GM23338 (cell line): ENCODE data around the gene CLDN7. TPM values are rescaled to one million over a fixed set of nuclear protein-coding genes. Genes with fewer than 3 reads are reported as not detected.

ENCODE experiments used
- ATAC-seq: fragments of 200-7000 bp; cut with Tn5 transposase; 3 replicates; pipeline ENCODE4 v1.9.1; 2020
- DNase-seq: peaks from one replicate; pipeline ENCODE4 v3.0.0-alpha.2; 2015; ENCODE audit warnings: low spot score
- H2AFZ ChIP-seq: fragments of 200-600 bp; sonication (generic); 2 replicates; pipeline ENCODE4 v1.8.0; 2016; ENCODE audit warnings: antibody characterized with exemption, mild to moderate bottlenecking, moderate library complexity
- H3F3A ChIP-seq: fragments of 200-600 bp; sonication (generic); replicated peaks from 2 replicates; pipeline ENCODE4 v1.8.0; 2017; ENCODE audit warnings: antibody characterized with exemption, mixed run types, low read depth
- H3K27ac ChIP-seq: fragments of 200-600 bp; sonication (generic); 2 replicates; pipeline ENCODE4 v1.6.1; 2016; ENCODE audit warnings: low read depth
- H3K27me3 ChIP-seq: fragments of 200-600 bp; sonication (generic); 2 replicates; pipeline ENCODE4 v1.8.0; 2016; ENCODE audit warnings: mild to moderate bottlenecking, mixed run types, moderate library complexity; ENCODE audit not compliant: insufficient read depth
- H3K36me3 ChIP-seq: fragments of 200-600 bp; sonication (generic); 2 replicates; pipeline ENCODE4 v1.8.0; 2016; ENCODE audit warnings: mild to moderate bottlenecking; ENCODE audit not compliant: insufficient read depth
- H3K4me1 ChIP-seq: fragments of 200-600 bp; sonication (generic); 2 replicates; pipeline ENCODE4 v1.8.0; 2016; ENCODE audit warnings: mild to moderate bottlenecking, moderate library complexity; ENCODE audit not compliant: insufficient read depth
- H3K4me2 ChIP-seq: fragments of 200-600 bp; sonication (generic); 2 replicates; pipeline ENCODE4 v1.7.1; 2017; ENCODE audit warnings: mixed run types
- H3K4me3 ChIP-seq: fragments of 200-600 bp; sonication (generic); 2 replicates; pipeline ENCODE4 v1.6.1; 2016; ENCODE audit warnings: mixed run types
- H3K79me2 ChIP-seq: fragments of 200-600 bp; sonication (generic); replicated peaks from 2 replicates; pipeline ENCODE4 v1.8.0; 2017; ENCODE audit warnings: mild to moderate bottlenecking; ENCODE audit not compliant: insufficient read depth
- H3K9me2 ChIP-seq: fragments of 200-600 bp; sonication (generic); 2 replicates; pipeline ENCODE4 v1.8.0; 2017; ENCODE audit not compliant: insufficient read depth
- H4K20me1 ChIP-seq: fragments of 200-600 bp; sonication (generic); replicated peaks from 2 replicates; pipeline ENCODE4 v1.8.0; 2017; ENCODE audit warnings: mild to moderate bottlenecking; ENCODE audit not compliant: insufficient read depth
- H3K27ac Mint-ChIP-seq: 2 replicates; pipeline ENCODE4 v1.8.0; 2020; ENCODE audit warnings: inconsistent platforms, mild to moderate bottlenecking, moderate library complexity, mixed read lengths
- H3K27me3 Mint-ChIP-seq: 3 replicates; pipeline ENCODE4 v1.8.0; 2022; ENCODE audit warnings: low read depth, mild to moderate bottlenecking, moderate library complexity, mixed read lengths, inconsistent platforms; ENCODE audit not compliant: insufficient read depth, poor library complexity
- H3K36me3 Mint-ChIP-seq: 3 replicates; pipeline ENCODE4 v1.8.0; 2021; ENCODE audit warnings: low read depth, mild to moderate bottlenecking, inconsistent platforms, moderate library complexity, mixed read lengths
- H3K4me1 Mint-ChIP-seq: 3 replicates; pipeline ENCODE4 v1.8.0; 2020; ENCODE audit warnings: mild to moderate bottlenecking, inconsistent platforms, mixed read lengths
- H3K4me3 Mint-ChIP-seq: 3 replicates; pipeline ENCODE4 v1.8.0; 2021; ENCODE audit warnings: moderate library complexity, mild to moderate bottlenecking, inconsistent platforms, mixed read lengths
- H3K9me3 Mint-ChIP-seq: 3 replicates; pipeline ENCODE4 v1.8.0; 2020; ENCODE audit warnings: moderate library complexity, mild to moderate bottlenecking, inconsistent platforms, mixed read lengths
- CREB1 ChIP-seq: fragments of 250-450 bp; sonication (Bioruptor Pico); IDR thresholded peaks from 2 replicates; pipeline ENCODE4 v1.5.0; 2020; ENCODE audit warnings: low read depth, mild to moderate bottlenecking, moderate library complexity
- EZH2 ChIP-seq: fragments of 200-600 bp; sonication (generic); IDR thresholded peaks from one replicate; pipeline ENCODE4 v1.8.0; 2017; ENCODE audit warnings: antibody characterized with exemption, mild to moderate bottlenecking, low read depth; ENCODE audit not compliant: unreplicated experiment
- EZH2phosphoT487 ChIP-seq: fragments of 200-600 bp; sonication (generic); IDR thresholded peaks from one replicate; pipeline ENCODE4 v1.8.1; 2018; ENCODE audit warnings: antibody characterized with exemption; ENCODE audit not compliant: unreplicated experiment
- JUNB ChIP-seq: IDR thresholded peaks from one replicate; pipeline ENCODE4 v1.6.1; 2016; ENCODE audit warnings: antibody characterized with exemption; ENCODE audit not compliant: unreplicated experiment
- STAT1 ChIP-seq: IDR thresholded peaks from one replicate; pipeline ENCODE4 v1.6.1; 2016; ENCODE audit warnings: antibody characterized with exemption; ENCODE audit not compliant: unreplicated experiment
- ZNF331 ChIP-seq: fragments of 250-450 bp; sonication (Bioruptor Pico); IDR thresholded peaks from 2 replicates; pipeline ENCODE4 v1.5.0; 2020; ENCODE audit warnings: low read depth, mild to moderate bottlenecking, moderate library complexity
- polyA plus RNA-seq: library from polyadenylated mRNA; unstranded; fragments of >200 nt; fragmentation: Nextera tagmentation; extraction: Ambion mirVana; gene quantifications from 2 replicates; pipeline ENCODE4 v1.2.1, GENCODE V29; 2016
- total RNA-seq: library from RNA; depleted of rRNA; stranded (reverse); fragments of >200 nt; shearing (Covaris generic); gene quantifications from 2 replicates; pipeline ENCODE4 v1.2.3, GENCODE V29; 2014
- TF ChIP-seq, protein P1 (sequence below): IDR thresholded peaks from 2 replicates; pipeline ENCODE4 v1.6.1; 2016; ENCODE audit warnings: antibody characterized with exemption
- TF ChIP-seq, protein P2 (sequence below), 2 experiments: fragments of 200-600 bp in 1 of 2; sonication (generic) in 1 of 2; conservative IDR thresholded peaks; 2 replicates each; pipeline versions ENCODE4 v1.5.1 to v1.6.1; 2016 to 2017; ENCODE audit warnings: antibody characterized with exemption in 2 of 2, low read depth in 2 of 2, mild to moderate bottlenecking in 2 of 2, moderate library complexity in 1 of 2
- TF ChIP-seq, protein P3 (sequence below): fragments of 250-450 bp; sonication (Bioruptor Pico); IDR thresholded peaks from 2 replicates; pipeline ENCODE4 v1.5.0; 2020; ENCODE audit warnings: mild to moderate bottlenecking, moderate library complexity

The CLDN7 gene
- total and polyA plus RNA-seq, 2 experiments from 2014 or later: 50.7 to 111 TPM

DNA sequence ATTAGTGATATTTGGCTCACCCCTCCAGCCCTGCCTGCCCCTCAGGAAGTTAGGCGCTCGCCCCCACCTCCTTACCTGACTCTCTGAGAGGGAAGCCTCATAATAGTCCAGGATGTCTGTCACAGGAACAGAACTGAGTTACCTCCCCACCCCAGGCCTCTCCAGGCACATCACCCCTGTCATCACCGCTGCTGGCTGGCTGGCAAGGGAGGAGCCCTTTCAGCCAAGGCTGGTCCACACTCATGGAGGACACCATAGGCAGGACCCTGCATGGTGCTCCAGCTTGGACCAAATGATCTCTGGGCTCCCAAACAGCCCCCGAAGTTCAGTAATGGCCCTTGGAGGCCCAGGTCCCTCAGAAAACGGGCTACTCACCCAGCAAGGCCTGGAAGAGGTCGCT, 44.1 kb downstream of the CLDN7 start:
- ATAC-seq (no peak), DNase-seq (no peak)
- Histone ChIP-seq H3K36me3 (peaks cover 3% of the 10 kb centered on the region; the same call in 1 of the 2 replicates), H3K4me3 (peak overlapping the region; percentile 73), H3K9me2 (no peaks in the 10 kb centered on the region), H3K27ac (no peak overlapping the region), H3K79me2 (peaks cover 16% of the 10 kb centered on the region), H3F3A (peaks cover 18% of the 10 kb centered on the region), H3K27me3 (no peaks in the 10 kb centered on the region), H3K4me2 (peak overlapping the region; percentile 79), H2AFZ (peak overlapping the region; percentile 96), H4K20me1 (peaks cover 14% of the 10 kb centered on the region; the same call in 1 of the 2 replicates), H3K4me1 (peaks cover 44% of the 10 kb centered on the region)
- Mint-ChIP-seq H3K4me1 (peaks cover 55% of the 10 kb centered on the region), H3K27ac (no peak overlapping the region), H3K9me3 (no peaks in the 10 kb centered on the region; the same call in 1 of the 3 replicates), H3K4me3 (peak overlapping the region; percentile 91), H3K27me3 (peaks cover 56% of the 10 kb centered on the region), H3K36me3 (peaks cover 31% of the 10 kb centered on the region)
- TF ChIP-seq, protein P1, sequence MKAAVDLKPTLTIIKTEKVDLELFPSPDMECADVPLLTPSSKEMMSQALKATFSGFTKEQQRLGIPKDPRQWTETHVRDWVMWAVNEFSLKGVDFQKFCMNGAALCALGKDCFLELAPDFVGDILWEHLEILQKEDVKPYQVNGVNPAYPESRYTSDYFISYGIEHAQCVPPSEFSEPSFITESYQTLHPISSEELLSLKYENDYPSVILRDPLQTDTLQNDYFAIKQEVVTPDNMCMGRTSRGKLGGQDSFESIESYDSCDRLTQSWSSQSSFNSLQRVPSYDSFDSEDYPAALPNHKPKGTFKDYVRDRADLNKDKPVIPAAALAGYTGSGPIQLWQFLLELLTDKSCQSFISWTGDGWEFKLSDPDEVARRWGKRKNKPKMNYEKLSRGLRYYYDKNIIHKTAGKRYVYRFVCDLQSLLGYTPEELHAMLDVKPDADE: no peak
- TF ChIP-seq, protein P2, sequence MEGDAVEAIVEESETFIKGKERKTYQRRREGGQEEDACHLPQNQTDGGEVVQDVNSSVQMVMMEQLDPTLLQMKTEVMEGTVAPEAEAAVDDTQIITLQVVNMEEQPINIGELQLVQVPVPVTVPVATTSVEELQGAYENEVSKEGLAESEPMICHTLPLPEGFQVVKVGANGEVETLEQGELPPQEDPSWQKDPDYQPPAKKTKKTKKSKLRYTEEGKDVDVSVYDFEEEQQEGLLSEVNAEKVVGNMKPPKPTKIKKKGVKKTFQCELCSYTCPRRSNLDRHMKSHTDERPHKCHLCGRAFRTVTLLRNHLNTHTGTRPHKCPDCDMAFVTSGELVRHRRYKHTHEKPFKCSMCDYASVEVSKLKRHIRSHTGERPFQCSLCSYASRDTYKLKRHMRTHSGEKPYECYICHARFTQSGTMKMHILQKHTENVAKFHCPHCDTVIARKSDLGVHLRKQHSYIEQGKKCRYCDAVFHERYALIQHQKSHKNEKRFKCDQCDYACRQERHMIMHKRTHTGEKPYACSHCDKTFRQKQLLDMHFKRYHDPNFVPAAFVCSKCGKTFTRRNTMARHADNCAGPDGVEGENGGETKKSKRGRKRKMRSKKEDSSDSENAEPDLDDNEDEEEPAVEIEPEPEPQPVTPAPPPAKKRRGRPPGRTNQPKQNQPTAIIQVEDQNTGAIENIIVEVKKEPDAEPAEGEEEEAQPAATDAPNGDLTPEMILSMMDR (conservative IDR thresholded peaks at IDR 0.05; ENCODE audit: low read depth in 2 of 2): no peak
- TF ChIP-seq JUNB (no peak), EZH2phosphoT487 (no peak), ZNF331 (CRISPR knock-in tag) (no peak), CREB1 (CRISPR knock-in tag) (no peak), EZH2 (no peak), STAT1 (no peak)
- TF ChIP-seq, protein P3, sequence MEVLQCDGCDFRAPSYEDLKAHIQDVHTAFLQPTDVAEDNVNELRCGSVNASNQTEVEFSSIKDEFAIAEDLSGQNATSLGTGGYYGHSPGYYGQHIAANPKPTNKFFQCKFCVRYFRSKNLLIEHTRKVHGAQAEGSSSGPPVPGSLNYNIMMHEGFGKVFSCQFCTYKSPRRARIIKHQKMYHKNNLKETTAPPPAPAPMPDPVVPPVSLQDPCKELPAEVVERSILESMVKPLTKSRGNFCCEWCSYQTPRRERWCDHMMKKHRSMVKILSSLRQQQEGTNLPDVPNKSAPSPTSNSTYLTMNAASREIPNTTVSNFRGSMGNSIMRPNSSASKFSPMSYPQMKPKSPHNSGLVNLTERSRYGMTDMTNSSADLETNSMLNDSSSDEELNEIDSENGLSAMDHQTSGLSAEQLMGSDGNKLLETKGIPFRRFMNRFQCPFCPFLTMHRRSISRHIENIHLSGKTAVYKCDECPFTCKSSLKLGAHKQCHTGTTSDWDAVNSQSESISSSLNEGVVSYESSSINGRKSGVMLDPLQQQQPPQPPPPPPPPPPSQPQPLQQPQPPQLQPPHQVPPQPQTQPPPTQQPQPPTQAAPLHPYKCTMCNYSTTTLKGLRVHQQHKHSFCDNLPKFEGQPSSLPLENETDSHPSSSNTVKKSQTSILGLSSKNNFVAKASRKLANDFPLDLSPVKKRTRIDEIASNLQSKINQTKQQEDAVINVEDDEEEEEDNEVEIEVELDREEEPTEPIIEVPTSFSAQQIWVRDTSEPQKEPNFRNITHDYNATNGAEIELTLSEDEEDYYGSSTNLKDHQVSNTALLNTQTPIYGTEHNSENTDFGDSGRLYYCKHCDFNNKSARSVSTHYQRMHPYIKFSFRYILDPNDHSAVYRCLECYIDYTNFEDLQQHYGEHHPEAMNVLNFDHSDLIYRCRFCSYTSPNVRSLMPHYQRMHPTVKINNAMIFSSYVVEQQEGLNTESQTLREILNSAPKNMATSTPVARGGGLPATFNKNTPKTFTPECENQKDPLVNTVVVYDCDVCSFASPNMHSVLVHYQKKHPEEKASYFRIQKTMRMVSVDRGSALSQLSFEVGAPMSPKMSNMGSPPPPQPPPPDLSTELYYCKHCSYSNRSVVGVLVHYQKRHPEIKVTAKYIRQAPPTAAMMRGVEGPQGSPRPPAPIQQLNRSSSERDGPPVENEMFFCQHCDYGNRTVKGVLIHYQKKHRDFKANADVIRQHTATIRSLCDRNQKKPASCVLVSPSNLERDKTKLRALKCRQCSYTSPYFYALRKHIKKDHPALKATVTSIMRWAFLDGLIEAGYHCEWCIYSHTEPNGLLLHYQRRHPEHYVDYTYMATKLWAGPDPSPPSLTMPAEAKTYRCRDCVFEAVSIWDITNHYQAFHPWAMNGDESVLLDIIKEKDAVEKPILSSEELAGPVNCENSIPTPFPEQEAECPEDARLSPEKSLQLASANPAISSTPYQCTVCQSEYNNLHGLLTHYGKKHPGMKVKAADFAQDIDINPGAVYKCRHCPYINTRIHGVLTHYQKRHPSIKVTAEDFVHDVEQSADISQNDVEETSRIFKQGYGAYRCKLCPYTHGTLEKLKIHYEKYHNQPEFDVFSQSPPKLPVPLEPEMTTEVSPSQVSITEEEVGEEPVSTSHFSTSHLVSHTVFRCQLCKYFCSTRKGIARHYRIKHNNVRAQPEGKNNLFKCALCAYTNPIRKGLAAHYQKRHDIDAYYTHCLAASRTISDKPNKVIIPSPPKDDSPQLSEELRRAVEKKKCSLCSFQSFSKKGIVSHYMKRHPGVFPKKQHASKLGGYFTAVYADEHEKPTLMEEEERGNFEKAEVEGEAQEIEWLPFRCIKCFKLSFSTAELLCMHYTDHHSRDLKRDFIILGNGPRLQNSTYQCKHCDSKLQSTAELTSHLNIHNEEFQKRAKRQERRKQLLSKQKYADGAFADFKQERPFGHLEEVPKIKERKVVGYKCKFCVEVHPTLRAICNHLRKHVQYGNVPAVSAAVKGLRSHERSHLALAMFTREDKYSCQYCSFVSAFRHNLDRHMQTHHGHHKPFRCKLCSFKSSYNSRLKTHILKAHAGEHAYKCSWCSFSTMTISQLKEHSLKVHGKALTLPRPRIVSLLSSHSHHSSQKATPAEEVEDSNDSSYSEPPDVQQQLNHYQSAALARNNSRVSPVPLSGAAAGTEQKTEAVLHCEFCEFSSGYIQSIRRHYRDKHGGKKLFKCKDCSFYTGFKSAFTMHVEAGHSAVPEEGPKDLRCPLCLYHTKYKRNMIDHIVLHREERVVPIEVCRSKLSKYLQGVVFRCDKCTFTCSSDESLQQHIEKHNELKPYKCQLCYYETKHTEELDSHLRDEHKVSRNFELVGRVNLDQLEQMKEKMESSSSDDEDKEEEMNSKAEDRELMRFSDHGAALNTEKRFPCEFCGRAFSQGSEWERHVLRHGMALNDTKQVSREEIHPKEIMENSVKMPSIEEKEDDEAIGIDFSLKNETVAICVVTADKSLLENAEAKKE (CRISPR knock-in tag): no peak
